Loucy (cell line): ENCODE measurements around the gene IFITM10.

ENCODE experiments used
- EZH2phosphoT487 ChIP-seq: fragments of 200-600 bp; IDR thresholded peaks from 2 replicates; pipeline ENCODE4 v1.6.1; 2018; ENCODE audit warnings: antibody characterized with exemption, mild to moderate bottlenecking, moderate library complexity, borderline replicate concordance
- TF ChIP-seq, protein P1 (sequence below): fragments of 200-600 bp; sonication (generic); conservative IDR thresholded peaks from 2 replicates; pipeline ENCODE4 v1.5.1; 2014; ENCODE audit warnings: mild to moderate bottlenecking, antibody characterized with exemption, low read length

DNA sequence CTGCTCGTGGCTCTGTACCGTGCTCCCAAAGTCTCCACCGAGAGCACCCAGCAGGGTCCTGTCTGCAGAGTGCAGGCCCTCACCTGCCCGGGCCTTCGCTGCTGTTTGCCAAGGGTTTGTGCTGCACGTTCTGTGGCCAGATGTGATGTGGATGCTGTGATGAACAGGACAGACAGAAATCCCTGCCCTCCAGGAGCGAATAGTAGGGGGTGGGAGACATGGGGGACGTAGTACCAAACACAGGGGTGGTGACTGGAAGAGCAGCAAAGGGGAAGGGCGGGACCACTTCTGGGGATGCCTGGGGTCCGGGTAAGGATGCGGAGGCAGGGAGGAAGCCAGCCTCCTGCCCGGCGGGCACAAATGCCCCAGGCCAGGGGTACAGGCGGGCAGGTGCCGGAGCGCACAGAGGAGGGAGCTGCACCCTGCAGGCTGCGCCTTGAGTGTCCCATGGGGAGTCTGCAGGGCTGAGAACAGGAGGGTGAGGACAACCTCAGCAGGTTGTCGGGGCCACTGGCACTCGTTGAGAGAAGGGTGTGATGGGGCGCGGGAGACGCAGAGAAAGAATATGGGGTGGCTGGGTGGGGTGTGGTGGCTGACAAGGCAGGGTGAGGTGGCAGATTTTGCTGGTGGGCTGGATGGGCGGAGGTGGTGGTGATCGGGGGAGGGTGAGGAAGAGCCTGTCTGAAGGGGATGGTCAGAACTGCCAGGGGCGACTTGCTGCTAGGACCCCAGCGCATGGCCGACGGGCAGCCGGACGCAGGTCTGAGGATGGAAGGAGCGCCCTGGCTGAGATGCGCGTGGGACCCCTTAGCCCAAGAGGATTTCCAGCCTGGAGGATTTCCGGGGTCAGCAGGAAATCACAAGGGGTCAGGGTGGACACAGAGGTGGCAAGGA lies 29.7 kb upstream of the IFITM10 start:
- TF ChIP-seq, protein P1, sequence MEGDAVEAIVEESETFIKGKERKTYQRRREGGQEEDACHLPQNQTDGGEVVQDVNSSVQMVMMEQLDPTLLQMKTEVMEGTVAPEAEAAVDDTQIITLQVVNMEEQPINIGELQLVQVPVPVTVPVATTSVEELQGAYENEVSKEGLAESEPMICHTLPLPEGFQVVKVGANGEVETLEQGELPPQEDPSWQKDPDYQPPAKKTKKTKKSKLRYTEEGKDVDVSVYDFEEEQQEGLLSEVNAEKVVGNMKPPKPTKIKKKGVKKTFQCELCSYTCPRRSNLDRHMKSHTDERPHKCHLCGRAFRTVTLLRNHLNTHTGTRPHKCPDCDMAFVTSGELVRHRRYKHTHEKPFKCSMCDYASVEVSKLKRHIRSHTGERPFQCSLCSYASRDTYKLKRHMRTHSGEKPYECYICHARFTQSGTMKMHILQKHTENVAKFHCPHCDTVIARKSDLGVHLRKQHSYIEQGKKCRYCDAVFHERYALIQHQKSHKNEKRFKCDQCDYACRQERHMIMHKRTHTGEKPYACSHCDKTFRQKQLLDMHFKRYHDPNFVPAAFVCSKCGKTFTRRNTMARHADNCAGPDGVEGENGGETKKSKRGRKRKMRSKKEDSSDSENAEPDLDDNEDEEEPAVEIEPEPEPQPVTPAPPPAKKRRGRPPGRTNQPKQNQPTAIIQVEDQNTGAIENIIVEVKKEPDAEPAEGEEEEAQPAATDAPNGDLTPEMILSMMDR = no peak
- no peak for TF ChIP-seq EZH2phosphoT487
